ENCODE results near the gene OMG.
"Not testable (repeated sequence)": the region's sequence is repeated elsewhere in the genome, so short reads cannot be mapped to it uniquely, and the experiment has no call there.

DNA sequence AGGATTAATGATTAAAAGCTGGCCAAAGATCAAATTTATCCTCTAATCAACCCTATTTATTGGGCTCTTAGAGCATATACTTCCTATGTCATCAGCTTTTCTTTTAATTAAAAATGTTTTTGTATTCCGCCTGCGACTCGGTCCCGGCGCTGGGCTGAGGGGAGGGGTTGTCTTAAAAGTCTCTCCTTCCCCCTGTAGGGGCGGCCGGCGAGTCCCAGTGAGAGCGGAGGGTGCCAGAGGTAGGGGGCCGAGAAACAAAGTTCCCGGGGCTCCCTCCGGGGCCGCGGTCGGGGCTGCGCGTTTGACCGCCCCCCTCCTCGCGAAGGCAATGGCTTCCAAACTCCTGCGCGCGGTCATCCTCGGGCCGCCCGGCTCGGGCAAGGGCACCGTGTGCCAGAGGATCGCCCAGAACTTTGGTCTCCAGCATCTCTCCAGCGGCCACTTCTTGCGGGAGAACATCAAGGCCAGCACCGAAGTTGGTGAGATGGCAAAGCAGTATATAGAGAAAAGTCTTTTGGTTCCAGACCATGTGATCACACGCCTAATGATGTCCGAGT is 48.2 kb upstream of the OMG start:
- TF ChIP-seq, protein P1, sequence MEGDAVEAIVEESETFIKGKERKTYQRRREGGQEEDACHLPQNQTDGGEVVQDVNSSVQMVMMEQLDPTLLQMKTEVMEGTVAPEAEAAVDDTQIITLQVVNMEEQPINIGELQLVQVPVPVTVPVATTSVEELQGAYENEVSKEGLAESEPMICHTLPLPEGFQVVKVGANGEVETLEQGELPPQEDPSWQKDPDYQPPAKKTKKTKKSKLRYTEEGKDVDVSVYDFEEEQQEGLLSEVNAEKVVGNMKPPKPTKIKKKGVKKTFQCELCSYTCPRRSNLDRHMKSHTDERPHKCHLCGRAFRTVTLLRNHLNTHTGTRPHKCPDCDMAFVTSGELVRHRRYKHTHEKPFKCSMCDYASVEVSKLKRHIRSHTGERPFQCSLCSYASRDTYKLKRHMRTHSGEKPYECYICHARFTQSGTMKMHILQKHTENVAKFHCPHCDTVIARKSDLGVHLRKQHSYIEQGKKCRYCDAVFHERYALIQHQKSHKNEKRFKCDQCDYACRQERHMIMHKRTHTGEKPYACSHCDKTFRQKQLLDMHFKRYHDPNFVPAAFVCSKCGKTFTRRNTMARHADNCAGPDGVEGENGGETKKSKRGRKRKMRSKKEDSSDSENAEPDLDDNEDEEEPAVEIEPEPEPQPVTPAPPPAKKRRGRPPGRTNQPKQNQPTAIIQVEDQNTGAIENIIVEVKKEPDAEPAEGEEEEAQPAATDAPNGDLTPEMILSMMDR (IDR thresholded peaks at IDR 0.05; ENCODE audit: extremely low read depth in 1 of 2, insufficient read depth in 1 of 2, low read depth in 1 of 2, low read length in 2 of 2): not testable (repeated sequence)
- not testable (repeated sequence) for TF ChIP-seq POLR2A (IDR thresholded peaks at IDR 0.05; ENCODE audit: low read depth, low read length); JUN (IDR thresholded peaks at IDR 0.05; ENCODE audit: borderline replicate concordance, insufficient read depth, insufficient read length, low read depth)
